Sciatic nerve (tissue), 2 donors: ENCODE results near the gene CFAP77. TPM values are rescaled to one million over a fixed set of nuclear protein-coding genes. Genes with fewer than 3 reads are reported as not detected.

ENCODE experiments used
- ATAC-seq: fragments of 200-7000 bp; cut with Tn5 transposase; one replicate; pipeline ENCODE4 v1.9.1; 2020; ENCODE audit warnings: mild to moderate bottlenecking, moderate library complexity
- DNase-seq: peaks from one replicate; pipeline ENCODE4 v3.0.0-alpha.2; 2020; ENCODE audit warnings: low spot score
- intact Hi-C: fragments of 100-400 bp; cut with DNase I; formaldehyde crosslinking; loops from one replicate; pipeline ENCODE4 v1.14.2; 2022
- total RNA-seq: library from RNA; stranded (reverse); fragmentation: NEBNext Ultra II Directional; extraction: Animal tissue kit (Norgen Biotek cat#: 25700); gene quantifications from one replicate; pipeline ENCODE4 v1.2.1, GENCODE V29; 2021
- donor health status: DM: no; HTN: no; CAD: no.
- donor health status: DM: no; HTN: no; CAD: no.

CFAP77 gene
- total RNA-seq, 1 donor from 2014 or later, result not detected

- DNase-seq (no peak), ATAC-seq (no peak)
- intact Hi-C loops, result no loop called here
These were observed 190.4 kb downstream of the CFAP77 start for GRCh38 chr9:132600326-132600984.

GRCh38 chr9:132602207-132602606 lies 192.2 kb downstream of the CFAP77 start:
- intact Hi-C loops, result no loop called here
- no peak for DNase-seq
- no peak for ATAC-seq

GRCh38 chr9:132605387-132605786 lies 195.4 kb downstream of the CFAP77 start:
- no peak for DNase-seq
- intact Hi-C loops, result no loop called here
- ATAC-seq, result no peak

GRCh38 chr9:132606066-132606465 lies 196.1 kb downstream of the CFAP77 start:
- ATAC-seq (no peak), DNase-seq (no peak)
- intact Hi-C loops, result no loop called here

GRCh38 chr9:132609184-132609583 lies 199.2 kb downstream of the CFAP77 start:
- ATAC-seq, result no peak
- DNase-seq, result no peak
- intact Hi-C loops, result no loop called here

GRCh38 chr9:132609829-132610228 lies 199.8 kb downstream of the CFAP77 start:
- no peak for DNase-seq
- no peak for ATAC-seq
- intact Hi-C loops, result no loop called here

GRCh38 chr9:132610661-132611060 lies 200.7 kb downstream of the CFAP77 start:
- intact Hi-C loops, result no loop called here
- no peak for ATAC-seq

GRCh38 chr9:132614324-132614723 lies 204.3 kb downstream of the CFAP77 start:
- no peak for DNase-seq
- intact Hi-C loops, result no loop called here
- ATAC-seq, result no peak

More at GRCh38 chr9:132610661-132611060, 200.7 kb downstream of the CFAP77 start:
- no peak for DNase-seq

GRCh38 chr9:132615774-132616173 lies 205.8 kb downstream of the CFAP77 start:
- ATAC-seq (no peak), DNase-seq (no peak)
- intact Hi-C loops, result no loop called here

GRCh38 chr9:132616725-132617124 lies 206.7 kb downstream of the CFAP77 start:
- intact Hi-C loops, result no loop called here
- ATAC-seq, result no peak
- DNase-seq, result no peak

- DNase-seq (no peak), ATAC-seq (no peak)
- intact Hi-C loops, result no loop called here
These were observed 212.1 kb downstream of the CFAP77 start for GRCh38 chr9:132622159-132622558.

Other genes starting within 250 kb of the CFAP77 start
- gene NTNG2, start 248.2 kb upstream of the CFAP77 start, total RNA-seq, result 3.2 TPM
- 66.7 TPM for gene SETX, start 55.2 kb upstream of the CFAP77 start, total RNA-seq
- gene TTF1, start 3.4 kb upstream of the CFAP77 start, total RNA-seq, result 15.6 TPM
- gene BARHL1, start 172.4 kb downstream of the CFAP77 start, total RNA-seq, result not detected